Activated CD4-positive, alpha-beta T cell treated with anti-CD3 and anti-CD28 coated beads, Interleukin-2, amount 50 U/mL, for 24 hours (primary cell): ENCODE measurements around the gene STEAP4.
"Not testable (repeated sequence)": the region's sequence is repeated elsewhere in the genome, so short reads cannot be mapped to it uniquely, and the experiment has no call there.

Experiments used
- DNase-seq, 2 donors: peaks; one replicate each; pipeline ENCODE4 v3.0.0-alpha.2; 2020; ENCODE audit warnings: low read depth in 1 of 2, low spot score in 1 of 2

The STEAP4 gene

DNA sequence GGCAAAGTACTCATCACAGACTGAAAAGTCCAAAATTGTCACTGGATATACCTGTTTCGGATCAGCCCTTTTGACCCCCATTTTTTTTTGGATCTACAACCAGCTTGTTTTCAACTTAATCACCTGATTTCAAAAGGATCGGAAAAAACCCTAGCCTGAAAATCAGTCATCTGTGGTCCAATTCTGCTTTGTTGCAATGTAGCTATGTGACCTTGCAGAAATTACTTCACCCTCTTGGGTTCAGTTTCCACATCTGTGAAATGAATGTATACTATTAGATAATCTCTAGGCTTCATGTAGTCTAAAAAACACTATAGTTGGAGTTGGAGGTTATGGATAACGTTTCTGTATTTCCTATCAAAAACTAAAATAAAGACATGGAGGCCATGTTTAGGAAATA, 37.1 kb downstream of the STEAP4 start:
- no peak for DNase-seq

DNA sequence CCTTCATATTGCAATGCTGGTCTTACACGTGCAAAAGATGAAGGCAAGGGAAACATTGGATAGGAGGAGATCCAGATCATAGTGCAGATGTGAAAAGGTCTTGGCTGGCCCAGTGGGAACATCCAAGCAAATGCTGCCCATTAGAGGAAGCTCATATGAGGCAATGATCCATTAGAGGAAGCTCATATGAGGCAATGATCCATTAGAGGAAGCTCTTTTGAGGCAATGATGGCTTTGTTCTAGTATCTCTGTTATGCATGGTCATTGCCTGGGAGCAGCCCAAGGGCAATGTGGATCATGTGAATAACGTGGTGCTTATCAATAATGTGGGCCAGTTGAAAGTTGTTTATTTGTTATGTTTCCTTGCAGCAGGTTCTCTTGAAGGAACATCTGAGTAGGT, 37.8 kb downstream of the STEAP4 start:
- no peak for DNase-seq

DNA sequence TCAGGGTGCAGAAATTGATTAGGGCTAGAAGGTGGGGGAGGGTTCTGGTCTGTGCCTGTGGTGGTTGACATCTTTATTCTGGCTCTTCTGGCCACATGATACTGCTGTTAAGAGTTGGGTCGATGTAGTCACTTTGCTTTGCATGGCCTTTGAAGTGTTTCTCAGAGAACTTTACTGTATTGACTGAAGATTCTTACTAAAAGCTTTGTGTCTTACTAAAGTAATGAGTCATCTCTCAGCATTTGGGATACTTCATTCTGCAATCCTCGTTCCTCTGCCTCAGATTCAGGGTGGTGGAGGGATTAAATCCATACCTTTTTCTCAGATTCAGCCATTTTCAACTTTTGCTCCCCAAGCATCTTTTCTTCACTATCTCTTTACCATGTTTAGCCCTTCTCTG, 38.6 kb downstream of the STEAP4 start:
- no peak for DNase-seq

DNA sequence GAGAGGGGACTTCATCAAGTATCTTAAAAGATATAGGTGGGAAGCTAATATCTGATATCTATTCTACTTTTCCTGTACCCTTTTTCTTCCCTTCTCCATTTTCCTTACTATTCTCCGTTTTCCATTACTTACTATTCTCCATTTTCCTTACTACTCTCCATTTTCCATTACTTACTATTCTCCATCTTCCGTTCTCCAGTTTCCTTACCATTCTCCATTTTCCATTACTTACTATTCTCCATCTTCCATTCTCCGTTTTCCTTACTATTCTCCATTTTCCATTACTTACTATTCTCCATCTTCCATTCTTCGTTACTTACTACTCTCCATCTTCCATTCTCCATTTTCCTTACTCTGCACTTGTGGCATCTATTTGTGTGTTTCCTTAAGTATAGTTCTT, 39.3 kb downstream of the STEAP4 start:
- no peak for DNase-seq

DNA sequence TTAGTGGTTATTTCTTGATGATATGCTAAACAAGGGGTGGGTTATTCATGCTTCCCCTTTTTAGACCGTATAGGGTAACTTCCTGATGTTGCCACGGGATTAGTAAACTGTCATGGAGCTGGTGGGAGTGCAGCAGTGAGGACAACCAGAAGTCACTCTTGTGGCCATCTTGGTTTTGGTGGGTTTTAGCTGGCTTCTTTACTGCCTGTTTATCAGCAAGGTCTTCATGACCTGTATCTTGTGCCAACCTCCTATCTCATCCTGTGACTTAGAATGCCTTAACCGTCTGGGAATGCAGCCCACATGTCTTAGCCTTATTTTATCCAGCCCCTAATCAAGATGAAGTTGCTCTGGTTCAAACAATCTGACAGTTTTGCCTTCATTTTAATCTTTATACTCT, 41.7 kb downstream of the STEAP4 start:
- not testable (repeated sequence) for DNase-seq

DNA sequence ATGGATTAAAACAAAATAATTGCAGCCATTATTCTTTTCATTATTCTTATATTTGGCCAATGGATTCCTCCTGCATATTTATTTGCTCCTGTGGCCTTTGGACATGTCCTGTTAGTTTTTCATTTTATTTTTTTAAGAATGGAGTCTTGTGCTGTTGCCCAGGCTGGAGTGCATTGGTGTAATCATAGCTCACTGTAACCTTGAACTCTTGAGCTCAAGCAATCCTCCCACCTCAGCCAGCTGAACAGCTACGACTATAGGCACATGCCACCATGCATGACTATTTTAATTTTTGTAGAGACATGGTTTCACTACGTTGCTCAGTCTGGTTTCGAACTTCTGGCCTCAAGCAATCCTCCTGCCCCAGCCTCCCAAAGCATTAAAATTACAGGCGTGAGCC, 44.1 kb downstream of the STEAP4 start:
- no peak for DNase-seq

DNA sequence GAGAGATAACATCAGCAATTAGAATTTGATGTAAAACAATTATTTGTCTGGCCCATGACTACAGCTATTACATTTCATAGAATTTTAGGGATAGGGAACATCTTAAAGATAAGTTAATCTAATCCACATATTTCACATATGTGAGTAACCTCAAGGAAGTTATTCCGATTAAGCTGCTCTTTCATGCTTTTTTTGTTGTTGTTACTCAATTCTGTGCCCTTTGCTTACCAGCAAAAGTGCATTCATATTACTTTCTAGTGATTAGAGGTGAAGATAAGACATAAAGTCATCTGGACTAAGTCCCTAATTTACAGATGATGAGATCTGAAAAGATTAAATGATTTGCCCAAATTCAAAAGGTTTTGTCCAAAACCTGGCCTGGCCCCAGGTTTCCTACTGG, 46.0 kb downstream of the STEAP4 start:
- DNase-seq: no peak

DNA sequence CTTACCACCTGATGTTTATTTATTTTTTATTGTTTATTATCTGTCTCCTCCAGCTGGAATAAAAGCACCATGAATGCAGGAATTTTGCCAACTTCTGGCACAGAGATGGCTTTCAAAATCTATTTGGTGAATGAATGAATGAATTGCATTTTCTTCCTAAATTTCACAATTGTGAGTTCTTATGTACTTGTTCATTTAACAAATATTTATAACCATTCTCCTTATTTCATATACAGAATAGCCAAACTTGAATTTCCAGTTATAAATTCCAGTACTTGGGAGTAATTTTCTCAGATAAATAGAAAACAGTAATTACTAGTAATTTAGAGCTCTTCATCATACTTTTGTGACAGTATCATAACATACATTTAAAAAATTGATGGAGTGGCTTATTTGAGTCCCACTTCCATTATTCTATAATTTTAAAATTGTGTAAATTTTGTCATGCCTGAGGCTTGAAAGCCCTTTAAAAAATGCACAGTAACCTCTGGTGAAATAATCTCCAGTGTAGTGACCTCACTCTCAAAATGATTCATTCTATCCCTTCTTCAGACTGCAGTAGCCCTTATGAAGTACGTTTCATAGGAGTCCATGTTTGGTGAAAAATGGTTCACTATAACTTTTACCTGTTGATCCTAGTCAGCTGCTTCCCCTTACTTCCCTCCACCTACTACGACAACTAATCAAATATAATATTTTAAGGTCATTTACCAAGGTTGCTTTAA, 46.9 kb downstream of the STEAP4 start:
- no peak for DNase-seq

DNA sequence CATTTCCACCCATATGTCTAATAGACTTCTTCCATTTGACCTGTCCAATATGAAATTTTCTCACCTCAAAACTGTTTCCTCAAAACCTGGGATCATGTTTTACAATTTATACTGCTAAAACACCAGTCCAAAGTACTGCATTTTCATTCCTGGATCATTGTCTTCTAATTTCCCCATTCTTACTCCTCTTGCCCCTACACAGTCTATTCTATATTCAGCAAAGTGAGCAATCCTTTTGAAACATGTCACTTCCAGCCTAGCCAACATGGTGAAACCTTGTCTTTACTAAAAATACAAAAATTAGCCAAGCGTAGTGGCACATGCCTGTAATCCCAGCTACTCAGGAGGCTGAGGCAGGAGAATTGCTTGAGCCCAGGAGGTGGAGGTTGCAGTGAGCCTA, 48.4 kb downstream of the STEAP4 start:
- not testable (repeated sequence) for DNase-seq

DNA sequence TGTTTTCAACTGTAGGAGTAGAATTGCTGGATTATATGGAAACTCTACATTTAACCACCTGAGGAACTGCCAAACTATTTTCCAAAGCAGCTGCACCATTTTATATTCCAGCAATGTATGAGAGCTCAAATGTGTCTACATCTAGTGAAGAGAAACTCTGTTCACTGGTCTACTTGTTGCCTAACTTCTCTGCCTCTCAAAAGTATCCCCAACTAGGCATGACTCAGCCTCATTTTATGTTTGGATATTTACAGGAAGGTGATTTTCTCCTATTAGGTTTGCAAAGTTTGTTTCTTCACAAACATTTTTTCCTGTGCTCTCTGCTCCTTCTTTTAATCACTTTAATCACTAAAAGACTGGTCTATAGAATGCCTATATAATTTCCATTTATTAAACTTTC, 49.8 kb downstream of the STEAP4 start:
- DNase-seq: no peak

DNA sequence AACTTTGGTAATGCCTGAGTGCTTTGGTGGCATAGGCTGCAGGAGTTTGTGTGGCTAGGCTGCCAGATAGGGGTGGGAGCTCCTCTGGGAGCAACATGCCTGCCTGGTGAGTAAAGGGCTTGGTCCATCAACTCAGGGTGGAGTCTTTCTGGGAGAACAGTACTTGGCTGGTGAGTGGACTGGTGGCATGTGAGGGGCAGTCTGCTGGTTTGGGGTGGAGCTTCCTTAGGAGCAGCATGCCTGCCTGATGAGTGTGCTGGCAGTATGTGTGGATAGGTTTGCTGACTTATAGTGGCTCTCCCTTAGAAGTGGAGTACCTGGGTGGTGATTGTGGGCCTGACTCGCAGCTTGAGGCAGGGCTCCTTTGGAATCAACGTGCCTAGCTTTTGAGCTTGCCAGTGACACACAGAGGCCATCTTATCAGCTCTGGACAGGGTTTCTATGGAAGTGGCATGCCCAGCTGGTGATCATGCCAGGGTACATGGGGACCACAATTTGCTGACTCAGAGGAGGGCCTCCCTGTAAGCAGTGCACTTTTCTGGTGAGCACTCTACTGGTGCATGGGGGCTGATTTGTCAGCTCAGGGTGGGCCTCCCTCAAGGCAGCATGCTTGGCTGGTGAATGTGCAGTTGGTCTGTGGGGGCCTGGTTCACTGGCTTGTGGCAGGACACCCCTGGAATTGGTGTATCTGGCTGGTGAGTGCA, 51.8 kb downstream of the STEAP4 start:
- no peak for DNase-seq

DNA sequence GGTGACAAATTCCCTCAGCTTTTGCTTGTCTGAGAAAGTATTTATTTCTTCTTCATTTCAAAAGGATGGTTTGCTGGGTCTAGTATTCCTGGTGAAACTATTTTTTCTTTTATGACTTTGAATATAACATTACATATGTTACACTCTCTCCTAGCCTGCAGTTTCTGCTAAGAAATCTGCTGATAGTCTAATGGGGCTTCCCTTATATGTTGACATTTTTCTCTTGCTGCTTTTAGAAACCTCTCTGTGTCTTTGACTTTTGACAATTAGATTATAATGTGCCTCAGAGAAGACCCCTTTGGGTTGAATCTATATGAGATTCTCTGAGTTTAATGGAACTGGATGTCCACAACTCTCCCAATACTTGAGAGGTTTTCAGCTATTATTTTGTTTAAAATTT, 53.1 kb downstream of the STEAP4 start:
- no peak for DNase-seq

DNA sequence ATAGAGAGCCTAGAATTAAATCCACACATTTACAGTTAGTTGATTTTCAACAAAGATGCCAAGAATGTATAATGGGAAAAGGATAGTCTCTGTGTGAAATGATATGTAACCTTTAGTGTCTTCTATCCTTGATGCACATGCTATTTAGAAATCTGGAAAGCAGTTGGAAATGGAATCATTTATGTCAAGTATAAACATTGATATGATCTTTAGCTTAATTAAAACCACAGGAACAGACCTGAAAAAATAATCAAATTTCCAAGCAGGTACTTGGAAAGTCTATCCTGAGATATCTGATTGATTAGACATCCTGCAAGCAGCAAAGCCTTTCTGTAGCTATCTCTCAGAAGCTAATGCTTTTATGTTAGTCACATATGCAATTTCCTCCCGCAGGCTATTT, 62.4 kb downstream of the STEAP4 start:
- DNase-seq: no peak

DNA sequence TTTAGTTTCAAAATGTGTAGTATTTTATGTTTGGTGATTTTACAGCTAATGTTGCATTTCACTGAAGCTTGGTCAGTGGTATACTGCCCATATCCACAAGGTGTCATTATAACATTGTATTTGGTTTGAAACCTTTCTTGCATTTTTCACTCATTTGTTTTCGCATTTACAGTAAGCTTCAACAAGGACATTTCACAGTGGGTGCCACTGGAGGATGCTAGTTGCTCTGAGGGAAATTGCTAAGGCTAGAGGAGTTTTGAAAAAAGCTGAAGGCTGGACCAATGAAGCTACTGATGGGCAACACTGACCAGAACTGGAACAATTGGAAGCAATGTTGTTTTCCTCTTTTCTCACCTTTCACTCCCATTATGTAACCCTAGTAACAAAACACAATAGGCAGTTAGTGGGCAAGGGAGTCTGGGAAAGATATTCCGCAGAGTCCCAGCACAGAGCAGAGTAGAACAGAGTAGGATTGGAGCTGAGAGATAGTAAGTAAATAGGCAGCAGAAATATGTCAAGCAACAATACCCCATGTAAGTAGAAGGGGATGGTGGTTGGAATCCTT, 63.3 kb downstream of the STEAP4 start:
- no peak for DNase-seq

DNA sequence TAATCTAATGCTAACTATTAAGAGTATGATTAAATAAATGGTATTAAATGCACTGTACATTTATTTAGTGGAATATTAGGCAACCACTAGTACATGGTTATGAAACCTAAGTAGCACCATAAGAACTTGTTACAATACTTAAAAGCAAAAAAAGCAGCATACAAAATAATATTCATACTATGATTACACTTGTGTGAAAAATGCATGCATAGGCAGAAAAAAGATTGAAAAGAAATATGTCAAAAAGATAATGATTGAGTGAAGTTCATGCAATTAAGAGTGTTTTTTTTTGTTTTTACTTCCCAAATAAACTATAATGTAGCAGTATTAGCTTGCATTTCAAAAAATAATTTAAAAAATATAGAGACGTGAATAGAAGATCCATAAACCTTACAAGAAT, 66.8 kb downstream of the STEAP4 start:
- no peak for DNase-seq

DNA sequence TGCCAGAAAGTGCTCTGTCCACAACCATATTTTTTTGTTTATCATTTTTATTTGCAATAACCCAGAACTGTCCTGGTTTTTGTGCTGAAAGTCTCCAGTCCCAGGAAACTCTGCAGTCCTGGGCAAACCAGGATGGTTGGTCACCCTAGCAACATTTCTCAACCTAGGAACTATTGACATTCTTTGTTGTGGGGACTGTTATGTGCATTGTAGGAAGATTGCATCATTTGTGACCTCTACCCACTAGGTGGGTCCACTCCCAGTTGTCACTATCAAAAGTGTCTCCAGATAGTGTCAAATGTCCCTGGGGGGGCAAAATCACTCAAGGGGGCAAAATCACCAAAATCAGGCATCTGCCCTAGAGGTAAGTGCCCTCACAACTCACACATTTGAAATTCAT, 72.9 kb downstream of the STEAP4 start:
- no peak for DNase-seq

DNA sequence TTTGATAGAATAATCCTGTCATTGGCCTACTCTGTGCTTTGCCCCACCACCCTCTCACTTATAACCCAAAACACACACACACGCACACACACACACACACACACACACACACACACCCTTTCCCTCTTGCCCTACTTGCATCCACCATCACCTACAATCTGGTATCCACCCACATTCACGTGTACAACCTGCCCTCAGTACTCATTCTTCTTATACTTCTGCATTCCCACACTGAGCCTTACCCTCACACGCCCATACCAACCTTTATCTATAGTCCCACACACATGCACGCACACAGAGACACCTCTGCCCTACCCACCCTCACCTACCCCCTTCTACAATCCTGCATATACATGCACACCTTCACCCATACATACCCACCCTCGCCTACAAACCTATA, 76.0 kb downstream of the STEAP4 start:
- no peak for DNase-seq

DNA sequence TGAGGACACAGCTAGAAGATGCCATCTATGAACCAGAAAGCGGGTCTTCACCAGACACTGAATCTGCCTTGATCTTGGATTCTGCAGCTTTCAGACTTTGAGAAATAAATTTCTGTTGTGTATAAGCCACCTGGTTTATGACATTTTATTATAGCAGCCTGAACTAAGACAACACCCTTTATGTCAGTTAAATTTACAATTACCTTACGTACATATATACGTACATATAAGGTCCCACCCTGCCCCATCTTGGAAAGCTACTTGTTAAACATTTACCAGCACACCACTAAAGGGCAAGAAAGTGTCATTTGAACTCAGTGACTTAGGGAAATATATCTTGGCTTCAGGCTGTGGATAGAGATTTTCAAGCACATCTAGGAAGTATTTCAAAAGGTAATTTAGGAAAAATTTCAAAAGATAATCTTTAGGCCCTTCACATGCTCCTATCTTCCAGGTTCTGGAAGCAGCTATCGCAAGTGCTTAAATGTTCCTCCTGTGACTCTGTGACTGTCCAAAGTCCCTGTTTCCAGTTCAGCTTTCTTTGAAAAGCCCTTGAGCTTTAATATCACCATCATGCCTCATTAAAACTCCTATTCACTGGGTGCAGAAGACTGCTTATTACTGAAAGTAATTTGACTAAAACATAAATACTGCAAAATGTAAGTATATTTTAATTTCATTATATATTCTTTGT, 77.2 kb downstream of the STEAP4 start:
- no peak for DNase-seq

DNA sequence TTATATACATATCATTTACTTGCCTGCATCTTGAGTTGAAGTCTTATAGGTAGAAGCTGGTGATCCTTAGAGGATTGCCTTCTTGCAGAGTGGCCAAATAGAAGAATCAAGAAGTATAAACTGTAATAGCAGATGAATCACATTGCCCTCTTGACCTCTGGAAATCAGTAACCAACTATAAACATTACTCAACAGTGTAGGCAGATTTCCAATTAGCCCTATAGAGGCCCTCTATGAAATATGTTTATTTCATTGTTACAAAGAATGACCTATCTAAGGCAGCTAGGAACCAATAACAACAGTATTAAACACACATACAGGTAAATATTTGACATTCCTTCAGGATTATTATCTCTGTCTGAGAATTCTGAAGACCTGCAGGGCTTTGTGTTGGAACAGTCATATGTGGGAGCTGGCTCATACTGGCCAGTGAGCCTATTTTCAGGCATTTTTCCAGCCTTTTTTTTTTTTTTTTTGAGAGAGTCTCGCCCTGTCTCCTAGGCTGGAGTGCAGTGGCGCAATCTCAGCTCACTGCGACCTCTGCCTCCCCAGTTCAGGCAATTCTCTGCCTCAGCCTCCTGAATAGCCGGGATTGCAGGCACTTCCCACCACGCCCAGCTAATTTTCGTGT, 79.7 kb downstream of the STEAP4 start:
- DNase-seq: no peak

DNA sequence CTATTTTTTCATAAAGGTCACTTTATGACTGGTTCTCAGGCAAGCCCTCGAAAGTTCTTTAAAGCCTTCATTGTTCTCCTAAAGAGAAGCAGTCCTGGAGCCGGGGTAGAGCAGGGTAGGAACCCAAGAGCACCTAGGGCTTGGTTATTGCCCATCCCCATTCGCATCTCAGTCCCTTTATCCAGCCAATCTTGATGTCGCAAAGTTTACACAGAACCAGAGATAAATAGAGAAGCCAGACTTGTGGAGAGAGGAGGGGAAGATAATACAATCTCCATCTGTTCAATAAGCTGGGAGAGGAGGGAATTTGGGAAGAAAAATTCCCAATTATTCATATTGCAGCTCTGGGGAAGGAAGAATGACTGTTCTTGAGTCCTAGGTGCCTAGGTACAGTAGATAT, 80.5 kb downstream of the STEAP4 start:
- no peak for DNase-seq

DNA sequence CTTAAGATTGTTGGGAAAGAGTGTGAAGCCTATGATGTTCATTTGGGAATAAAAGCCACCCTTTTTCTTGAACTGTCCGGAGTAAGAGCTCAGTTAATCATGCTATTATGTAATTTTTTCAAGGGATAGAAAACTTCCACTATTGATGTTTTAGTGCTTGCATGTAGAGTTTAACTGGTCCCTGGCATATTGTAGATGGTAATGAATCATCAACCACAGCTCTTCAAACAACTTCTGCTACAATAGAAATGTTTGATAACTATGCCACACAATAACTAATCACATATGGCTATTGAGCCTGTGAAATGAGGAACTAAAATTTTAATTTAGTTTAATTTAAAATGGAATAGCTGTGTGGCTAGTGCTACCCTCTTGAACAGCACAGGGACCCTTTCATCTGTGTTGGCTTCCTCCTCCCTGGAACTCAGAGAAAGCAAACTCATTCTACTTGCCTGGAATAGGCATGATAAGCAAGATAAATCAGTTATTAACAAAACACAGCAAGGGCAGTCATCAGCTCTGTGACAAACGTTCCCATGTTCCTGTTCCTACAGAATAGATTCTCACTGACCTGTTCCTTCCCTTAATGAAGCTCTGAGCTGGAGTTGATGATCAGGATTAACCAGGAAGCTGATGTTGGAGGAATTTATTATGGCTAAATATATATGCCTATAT, 82.0 kb downstream of the STEAP4 start:
- DNase-seq: no peak
